Measurements from ENCODE around the gene PCSK6.

DNA sequence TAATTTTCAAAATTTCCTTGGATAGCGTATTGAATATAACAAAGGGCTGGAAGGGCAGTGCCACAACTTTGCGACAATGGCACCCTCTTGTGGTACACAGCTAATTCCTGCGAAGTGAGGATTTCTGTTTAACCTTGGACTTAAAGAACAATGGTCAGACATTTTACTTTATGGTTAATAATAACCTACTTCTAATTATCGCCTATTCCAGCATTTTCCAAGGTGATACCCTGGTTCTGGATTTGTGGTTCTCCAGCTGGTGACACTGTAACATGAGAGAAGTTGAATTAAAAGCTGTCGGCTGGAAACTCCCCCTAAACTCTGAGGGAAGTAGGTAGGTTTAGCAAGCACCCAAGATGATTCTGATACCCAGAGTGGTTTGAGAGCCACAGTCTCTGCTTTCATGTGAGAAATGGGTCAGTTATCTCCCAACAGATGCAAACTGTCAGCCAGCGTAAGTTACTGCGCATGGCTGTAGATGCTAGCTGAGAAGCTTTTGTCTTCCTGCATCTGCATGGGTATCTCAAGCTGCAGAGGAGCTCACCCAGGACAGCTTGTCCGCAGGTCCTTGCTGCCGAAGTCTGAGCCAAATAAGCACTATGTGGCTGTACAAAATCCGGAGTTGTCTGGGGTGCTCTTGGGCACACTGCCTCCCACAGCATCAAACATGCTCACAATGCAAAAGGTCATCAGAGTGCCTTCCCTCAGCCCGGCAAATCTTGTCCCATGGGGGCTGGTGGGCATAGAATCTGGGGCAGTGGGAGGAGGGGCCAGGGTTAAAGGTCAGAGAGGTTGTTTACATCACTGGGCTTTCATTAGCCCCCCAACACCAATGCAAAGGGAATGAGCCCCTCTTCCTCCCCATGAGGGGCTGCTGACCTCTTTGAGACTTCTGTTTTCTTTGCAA lies 231.0 kb downstream of the PCSK6 start:
- TF ChIP-seq EZH2 (optimal IDR thresholded peaks at IDR 0.05; ENCODE audit: low read depth, low read length) = no peak
- TF ChIP-seq, protein P1, sequence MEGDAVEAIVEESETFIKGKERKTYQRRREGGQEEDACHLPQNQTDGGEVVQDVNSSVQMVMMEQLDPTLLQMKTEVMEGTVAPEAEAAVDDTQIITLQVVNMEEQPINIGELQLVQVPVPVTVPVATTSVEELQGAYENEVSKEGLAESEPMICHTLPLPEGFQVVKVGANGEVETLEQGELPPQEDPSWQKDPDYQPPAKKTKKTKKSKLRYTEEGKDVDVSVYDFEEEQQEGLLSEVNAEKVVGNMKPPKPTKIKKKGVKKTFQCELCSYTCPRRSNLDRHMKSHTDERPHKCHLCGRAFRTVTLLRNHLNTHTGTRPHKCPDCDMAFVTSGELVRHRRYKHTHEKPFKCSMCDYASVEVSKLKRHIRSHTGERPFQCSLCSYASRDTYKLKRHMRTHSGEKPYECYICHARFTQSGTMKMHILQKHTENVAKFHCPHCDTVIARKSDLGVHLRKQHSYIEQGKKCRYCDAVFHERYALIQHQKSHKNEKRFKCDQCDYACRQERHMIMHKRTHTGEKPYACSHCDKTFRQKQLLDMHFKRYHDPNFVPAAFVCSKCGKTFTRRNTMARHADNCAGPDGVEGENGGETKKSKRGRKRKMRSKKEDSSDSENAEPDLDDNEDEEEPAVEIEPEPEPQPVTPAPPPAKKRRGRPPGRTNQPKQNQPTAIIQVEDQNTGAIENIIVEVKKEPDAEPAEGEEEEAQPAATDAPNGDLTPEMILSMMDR (IDR thresholded peaks at IDR 0.05; ENCODE audit: low read length) = peak; percentile 90
- no peak for TF ChIP-seq EZH2phosphoT487 (IDR thresholded peaks at IDR 0.05; ENCODE audit: low read length)

Measured in MM.1S (cell line).